GM21528 (cell line): Measurements from ENCODE around the gene KDM4D.
"Not testable (repeated sequence)": the region's sequence is repeated elsewhere in the genome, so short reads cannot be mapped to it uniquely, and the experiment has no call there.

Experiments
- ATAC-seq: cut with Tn5 transposase; IDR thresholded peaks from one replicate; pipeline ENCODE4 v1.9.1; 2021; ENCODE audit warnings: mild to moderate bottlenecking, moderate library complexity; ENCODE audit not compliant: unreplicated experiment, low FRiP score

The KDM4D gene

GRCh38 chr11:94973099-94973968 is at the start of gene KDM4D, which contains the start of gene CWC15:
KDM4D (plus strand) TSS chr11:94973709; CDS start chr11:94997373, 23,664 bp downstream.
CWC15 (minus strand) TSS chr11:94973556; CDS start chr11:94972185, 1,371 bp downstream.
- peak; percentile 100 for ATAC-seq

GRCh38 chr11:94924171-94924572 is 49.3 kb upstream of the KDM4D start:
- ATAC-seq: no peak

GRCh38 chr11:94924612-94925011 is 48.9 kb upstream of the KDM4D start:
- no peak for ATAC-seq

- peak; percentile 62 for ATAC-seq
Observed at GRCh38 chr11:94925422-94926270, 47.9 kb upstream of the KDM4D start.

GRCh38 chr11:94926271-94926625 is 47.3 kb upstream of the KDM4D start:
- ATAC-seq: peak; percentile 7

GRCh38 chr11:94926698-94927237 is 46.7 kb upstream of the KDM4D start:
- ATAC-seq: no peak

GRCh38 chr11:94928117-94928990 is 45.2 kb upstream of the KDM4D start:
- no peak for ATAC-seq

- ATAC-seq: not testable (repeated sequence)
Observed at GRCh38 chr11:94932072-94932471, 41.4 kb upstream of the KDM4D start.

- no peak for ATAC-seq
Observed at GRCh38 chr11:94932503-94932902, 41.0 kb upstream of the KDM4D start.

- ATAC-seq: no peak
Observed at GRCh38 chr11:94933223-94934130, 40.0 kb upstream of the KDM4D start.

GRCh38 chr11:94934362-94934761 is 39.1 kb upstream of the KDM4D start:
- no peak for ATAC-seq

GRCh38 chr11:94934846-94935245 is 38.7 kb upstream of the KDM4D start:
- no peak for ATAC-seq

- no peak for ATAC-seq
Observed at GRCh38 chr11:94938095-94939055, 35.1 kb upstream of the KDM4D start.

- ATAC-seq: no peak
Observed at GRCh38 chr11:94939346-94939745, 34.2 kb upstream of the KDM4D start.

- ATAC-seq: no peak
Observed at GRCh38 chr11:94941131-94941530, 32.4 kb upstream of the KDM4D start.

- ATAC-seq: no peak
Observed at GRCh38 chr11:94946812-94947211, 26.7 kb upstream of the KDM4D start.

- ATAC-seq: no peak
Observed at GRCh38 chr11:94948070-94948617, 25.4 kb upstream of the KDM4D start.

GRCh38 chr11:94954753-94955152 is 18.8 kb upstream of the KDM4D start:
- no peak for ATAC-seq
